HG03159 (cell line): ENCODE data around the gene CBX4.

Source experiments
- ATAC-seq: cut with Tn5 transposase; IDR thresholded peaks from one replicate; pipeline ENCODE4 v1.9.1; 2021; ENCODE audit warnings: mild to moderate bottlenecking, moderate library complexity; ENCODE audit not compliant: unreplicated experiment

CBX4 gene

GRCh38 chr17:79790805-79791734, 48.2 kb downstream of the CBX4 start:
- no peak for ATAC-seq

GRCh38 chr17:79789943-79790804, 49.1 kb downstream of the CBX4 start:
- ATAC-seq: no peak

- ATAC-seq: no peak
Measured at GRCh38 chr17:79788989-79789942, 50.0 kb downstream of the CBX4 start.

- no peak for ATAC-seq
Measured at GRCh38 chr17:79788455-79788854, 50.8 kb downstream of the CBX4 start.

- no peak for ATAC-seq
Measured at GRCh38 chr17:79786930-79787643, 52.2 kb downstream of the CBX4 start.

- ATAC-seq: no peak
Measured at GRCh38 chr17:79785900-79786810, 53.1 kb downstream of the CBX4 start.

- ATAC-seq: no peak
Measured at GRCh38 chr17:79785017-79785899, 54.0 kb downstream of the CBX4 start.

GRCh38 chr17:79784353-79785016, 54.8 kb downstream of the CBX4 start:
- ATAC-seq: no peak

GRCh38 chr17:79783891-79784290, 55.3 kb downstream of the CBX4 start:
- no peak for ATAC-seq
